HUES64 (cell line): Measurements from ENCODE around the gene RING1.

Experiments used
- H3K27ac ChIP-seq: 2 replicates; pipeline ENCODE4 v1.7.0; 2013; ENCODE audit warnings: low read depth, low read length, inconsistent platforms
- H3K27me3 ChIP-seq: 2 replicates; pipeline ENCODE4 v1.6.1; 2013; ENCODE audit warnings: mild to moderate bottlenecking, low read length; ENCODE audit not compliant: insufficient read depth
- H3K36me3 ChIP-seq: 2 replicates; pipeline ENCODE4 v1.6.1; 2013; ENCODE audit warnings: mild to moderate bottlenecking, low read length; ENCODE audit not compliant: insufficient read depth
- H3K4me1 ChIP-seq: 2 replicates; pipeline ENCODE4 v1.6.1; 2013; ENCODE audit warnings: mild to moderate bottlenecking, low read length, moderate library complexity; ENCODE audit not compliant: insufficient read depth
- H3K4me3 ChIP-seq: 2 replicates; pipeline ENCODE4 v1.5.1; 2013; ENCODE audit warnings: mild to moderate bottlenecking, low read length, moderate library complexity
- H3K9ac ChIP-seq: 2 replicates; pipeline ENCODE4 v1.6.1; 2013; ENCODE audit warnings: mild to moderate bottlenecking, low read depth, low read length
- H3K9me3 ChIP-seq: 2 replicates; pipeline ENCODE4 v1.6.1; 2013; ENCODE audit warnings: low read depth, low read length; ENCODE audit not compliant: insufficient read depth
- WGBS: fragments of 150-250, 120-280 bp; methylation state at CpG from one replicate; pipeline ENCODE4 v1.1.7; 2013; ENCODE audit warnings: missing lambda C conversion rate; 5-methylcytosine and 5-hydroxymethylcytosine counted together

RING1 gene

GRCh38 chr6:33174784-33175183 is 33.5 kb upstream of the RING1 start:
- Histone ChIP-seq H3K9ac (no peak overlapping the region), H3K9me3 (no peaks in the 10 kb centered on the region), H3K36me3 (no peaks in the 10 kb centered on the region), H3K27ac (no peak overlapping the region), H3K4me1 (no peaks in the 10 kb centered on the region), H3K4me3 (no peak overlapping the region), H3K27me3 (no peaks in the 10 kb centered on the region)
- 91% methylated on average over 4 of the region's 4 CpGs for WGBS

- WGBS = 74% methylated on average over 10 of the region's 10 CpGs
Observed at GRCh38 chr6:33175436-33176069, 32.7 kb upstream of the RING1 start.

GRCh38 chr6:33176906-33177305 is 31.4 kb upstream of the RING1 start:
- Histone ChIP-seq H3K27ac (no peak overlapping the region), H3K9ac (no peak overlapping the region), H3K27me3 (no peaks in the 10 kb centered on the region), H3K4me3 (no peak overlapping the region), H3K9me3 (no peaks in the 10 kb centered on the region), H3K36me3 (no peaks in the 10 kb centered on the region), H3K4me1 (no peaks in the 10 kb centered on the region)
- 90% methylated on average over 7 of the region's 7 CpGs for WGBS

More at GRCh38 chr6:33175436-33176069, 32.7 kb upstream of the RING1 start:
- no peak overlapping the region for H3K4me3 ChIP-seq
- H3K36me3 ChIP-seq = no peaks in the 10 kb centered on the region
- no peak overlapping the region for H3K9ac ChIP-seq
- no peaks in the 10 kb centered on the region for H3K9me3 ChIP-seq
- no peak overlapping the region for H3K27ac ChIP-seq
- H3K4me1 ChIP-seq = no peaks in the 10 kb centered on the region
- H3K27me3 ChIP-seq = no peaks in the 10 kb centered on the region

GRCh38 chr6:33177552-33178446 is 30.5 kb upstream of the RING1 start:
- no peak overlapping the region for H3K4me3 ChIP-seq
- no peak overlapping the region for H3K27ac ChIP-seq

GRCh38 chr6:33178755-33179475 is 29.4 kb upstream of the RING1 start:
- no peaks in the 10 kb centered on the region for H3K9me3 ChIP-seq
- 84% methylated on average over 10 of the region's 10 CpGs for WGBS
- H3K4me1 ChIP-seq = no peaks in the 10 kb centered on the region
- H3K4me3 ChIP-seq = no peak overlapping the region
- H3K9ac ChIP-seq = no peak overlapping the region
- H3K36me3 ChIP-seq = no peaks in the 10 kb centered on the region
- no peaks in the 10 kb centered on the region for H3K27me3 ChIP-seq
- no peak overlapping the region for H3K27ac ChIP-seq

More at GRCh38 chr6:33177552-33178446, 30.5 kb upstream of the RING1 start:
- Histone ChIP-seq H3K36me3 (no peaks in the 10 kb centered on the region), H3K4me1 (no peaks in the 10 kb centered on the region), H3K9ac (no peak overlapping the region), H3K27me3 (no peaks in the 10 kb centered on the region), H3K9me3 (no peaks in the 10 kb centered on the region)
- WGBS = 90% methylated on average over 16 of the region's 19 CpGs

- no peaks in the 10 kb centered on the region for H3K9me3 ChIP-seq
- no peak overlapping the region for H3K4me3 ChIP-seq
- no peak overlapping the region for H3K9ac ChIP-seq
- H3K4me1 ChIP-seq = 0 out of 2 replicates have a peak, but pooled peaks cover 4% of the 10 kb centered on the region
- H3K36me3 ChIP-seq = no peaks in the 10 kb centered on the region
- 89% methylated on average over 7 of the region's 7 CpGs for WGBS
- H3K27ac ChIP-seq = no peak overlapping the region
- H3K27me3 ChIP-seq = peaks cover 3% of the 10 kb centered on the region
Observed at GRCh38 chr6:33181141-33181540, 27.2 kb upstream of the RING1 start.

GRCh38 chr6:33183071-33183683 is 25.1 kb upstream of the RING1 start:
- Histone ChIP-seq H3K36me3 (no peaks in the 10 kb centered on the region), H3K27me3 (peaks cover 9% of the 10 kb centered on the region), H3K27ac (no peak overlapping the region), H3K9me3 (no peaks in the 10 kb centered on the region), H3K4me3 (no peak overlapping the region), H3K9ac (no peak overlapping the region), H3K4me1 (0 out of 2 replicates have a peak, but pooled peaks cover 4% of the 10 kb centered on the region)
- 91% methylated on average over 5 of the region's 5 CpGs for WGBS

GRCh38 chr6:33185190-33185589 is 23.1 kb upstream of the RING1 start:
- Histone ChIP-seq H3K27me3 (peaks cover 17% of the 10 kb centered on the region), H3K36me3 (no peaks in the 10 kb centered on the region), H3K4me1 (0 out of 2 replicates have a peak, but pooled peaks cover 4% of the 10 kb centered on the region), H3K27ac (no peak overlapping the region), H3K4me3 (no peak overlapping the region), H3K9ac (no peak overlapping the region; the same call in 1 of the 2 replicates), H3K9me3 (no peaks in the 10 kb centered on the region)
- 75% methylated on average over 8 of the region's 9 CpGs for WGBS

- 75% methylated on average over 4 of the region's 4 CpGs for WGBS
- H3K27ac ChIP-seq = no peak overlapping the region
- 0 out of 2 replicates have a peak, but pooled peaks cover 4% of the 10 kb centered on the region for H3K4me1 ChIP-seq
- no peak overlapping the region for H3K9ac ChIP-seq
- H3K36me3 ChIP-seq = no peaks in the 10 kb centered on the region
- H3K4me3 ChIP-seq = no peak overlapping the region
- no peaks in the 10 kb centered on the region for H3K9me3 ChIP-seq
- H3K27me3 ChIP-seq = peaks cover 19% of the 10 kb centered on the region
Observed at GRCh38 chr6:33185654-33186187, 22.6 kb upstream of the RING1 start.

- H3K27me3 ChIP-seq = peaks cover 39% of the 10 kb centered on the region
Observed at GRCh38 chr6:33187809-33188208, 20.5 kb upstream of the RING1 start.

More at GRCh38 chr6:33187809-33188208, 20.5 kb upstream of the RING1 start:
- Histone ChIP-seq H3K27ac (no peak overlapping the region), H3K4me3 (no peak overlapping the region), H3K36me3 (no peaks in the 10 kb centered on the region), H3K9ac (no peak overlapping the region), H3K4me1 (0 out of 2 replicates have a peak, but pooled peaks cover 7% of the 10 kb centered on the region), H3K9me3 (no peaks in the 10 kb centered on the region)
- 76% methylated on average over 1 of the region's 1 CpG for WGBS
